T-helper 1 cell treated with Interleukin-12 subunit alpha and Interleukin-12 subunit beta and Interleukin-4 antibody, amounts not matched to agents 30 μg/mL and 1 μg/mL, for 36 hours (primary cell): Measurements from ENCODE around the gene TAPBP.

ENCODE experiments used
- H3K27ac Mint-ChIP-seq: one replicate; pipeline ENCODE4 v1.8.0; 2021; ENCODE audit warnings: mild to moderate bottlenecking, mixed read lengths
- H3K27me3 Mint-ChIP-seq: one replicate; pipeline ENCODE4 v1.8.0; 2021; ENCODE audit warnings: low read depth, mixed read lengths
- H3K36me3 Mint-ChIP-seq: one replicate; pipeline ENCODE4 v1.8.0; 2021; ENCODE audit warnings: low read depth, mixed read lengths
- H3K4me1 Mint-ChIP-seq: one replicate; pipeline ENCODE4 v1.8.0; 2021; ENCODE audit warnings: low read depth, mixed read lengths
- H3K4me3 Mint-ChIP-seq: one replicate; pipeline ENCODE4 v1.8.0; 2021; ENCODE audit warnings: mild to moderate bottlenecking, moderate library complexity, mixed read lengths
- H3K9me3 Mint-ChIP-seq: one replicate; pipeline ENCODE4 v1.8.0; 2021; ENCODE audit warnings: mixed read lengths

Gene TAPBP

DNA sequence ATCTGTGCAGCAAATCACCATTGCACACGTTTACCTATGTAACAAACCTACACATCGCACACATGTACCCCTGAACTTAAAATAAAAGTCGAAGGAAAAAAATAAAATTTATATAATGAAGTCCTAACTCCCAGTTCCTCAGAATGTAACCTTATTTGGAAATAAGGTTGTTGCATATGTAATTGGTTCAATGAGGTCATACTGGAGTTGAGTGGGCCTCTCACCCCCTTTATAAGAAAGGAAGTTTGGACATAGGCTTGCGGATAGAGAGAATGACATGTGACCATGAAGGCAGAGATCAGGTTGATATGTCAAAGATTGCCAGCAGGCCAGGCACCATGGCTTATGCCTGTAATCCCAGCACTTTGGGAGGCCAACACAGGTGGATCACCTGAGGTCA lies 19.8 kb upstream of the TAPBP start:
- Mint-ChIP-seq H3K27ac (no peak overlapping the region), H3K9me3 (no peaks in the 10 kb centered on the region), H3K4me1 (peaks cover 4% of the 10 kb centered on the region), H3K27me3 (no peaks in the 10 kb centered on the region), H3K4me3 (no peak overlapping the region), H3K36me3 (no peaks in the 10 kb centered on the region)

DNA sequence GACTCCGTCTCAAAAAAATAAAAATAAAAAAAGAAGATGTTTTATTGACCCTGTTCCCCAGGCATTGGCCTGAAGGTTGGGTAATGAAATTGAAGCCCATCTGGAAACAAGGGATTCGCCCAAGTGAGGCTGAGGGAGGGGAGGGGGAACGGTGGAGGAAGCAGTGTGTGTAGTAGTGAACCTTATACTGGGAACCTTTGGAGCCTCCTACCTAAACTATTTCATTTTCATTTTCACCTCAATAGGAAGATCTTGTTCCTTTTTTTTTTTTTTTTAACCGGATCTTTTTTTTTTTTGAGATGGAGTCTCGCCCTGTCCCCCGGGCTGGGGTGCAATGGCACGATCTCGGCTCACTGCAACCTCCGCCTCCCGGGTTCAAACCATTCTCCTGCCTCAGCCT lies 16.9 kb upstream of the TAPBP start:
- Mint-ChIP-seq H3K4me1 (peaks cover 4% of the 10 kb centered on the region), H3K27me3 (no peaks in the 10 kb centered on the region), H3K27ac (no peak overlapping the region), H3K36me3 (no peaks in the 10 kb centered on the region), H3K4me3 (no peak overlapping the region), H3K9me3 (no peaks in the 10 kb centered on the region)

- Mint-ChIP-seq H3K27ac (no peak overlapping the region), H3K4me1 (peaks cover 6% of the 10 kb centered on the region), H3K36me3 (no peaks in the 10 kb centered on the region), H3K9me3 (no peaks in the 10 kb centered on the region), H3K4me3 (no peak overlapping the region), H3K27me3 (no peaks in the 10 kb centered on the region)
Observed at GRCh38 chr6:33329058-33329457, 15.2 kb upstream of the TAPBP start.

DNA sequence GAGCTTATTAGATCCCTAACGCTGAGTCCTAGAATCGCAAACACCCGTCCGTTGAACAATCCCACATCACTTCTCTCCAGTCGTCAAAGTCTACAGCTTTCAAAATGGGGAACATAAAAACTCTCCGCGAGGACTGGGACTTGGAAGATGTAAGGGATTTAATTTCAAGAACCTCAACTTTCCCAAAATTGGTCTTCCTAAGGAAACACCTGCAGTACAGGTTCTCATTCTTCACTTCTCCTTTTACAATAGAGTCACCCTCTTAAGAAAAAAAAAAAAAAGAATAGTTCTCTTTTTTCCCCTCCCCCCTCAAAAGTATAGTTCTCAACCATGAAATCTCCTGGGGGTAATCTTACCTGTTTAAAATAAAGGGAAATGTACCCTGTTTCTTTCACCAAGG lies 10.2 kb upstream of the TAPBP start:
- Mint-ChIP-seq H3K27ac (peak overlapping the region; percentile 96), H3K4me1 (peaks cover 34% of the 10 kb centered on the region), H3K27me3 (no peaks in the 10 kb centered on the region), H3K36me3 (peaks cover 31% of the 10 kb centered on the region), H3K9me3 (no peaks in the 10 kb centered on the region), H3K4me3 (peak overlapping the region; percentile 97)

DNA sequence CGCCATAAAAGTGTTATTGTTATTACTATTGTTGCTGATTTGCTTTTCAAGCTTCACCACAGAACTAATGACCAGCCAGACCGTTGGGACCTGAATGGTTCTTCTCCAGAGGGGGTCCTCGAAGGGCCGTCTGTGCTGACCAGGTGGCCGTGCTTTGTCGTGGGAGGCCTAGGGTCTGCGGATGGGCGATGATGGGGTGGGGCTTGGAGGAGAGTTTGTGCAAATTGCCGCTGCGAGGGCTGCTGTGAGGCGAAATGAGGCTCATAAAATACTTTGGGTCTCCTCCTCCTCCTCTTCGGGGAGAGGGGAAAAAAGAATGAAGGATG lies 9.7 kb upstream of the TAPBP start:
- H3K27me3 Mint-ChIP-seq: no peaks in the 10 kb centered on the region
- H3K4me1 Mint-ChIP-seq: peaks cover 38% of the 10 kb centered on the region
- peaks cover 35% of the 10 kb centered on the region for H3K36me3 Mint-ChIP-seq
- H3K9me3 Mint-ChIP-seq: no peaks in the 10 kb centered on the region
- peak overlapping the region; percentile 97 for H3K4me3 Mint-ChIP-seq
- peak overlapping the region; percentile 96 for H3K27ac Mint-ChIP-seq

GRCh38 chr6:33321227-33321626 lies 7.3 kb upstream of the TAPBP start:
- Mint-ChIP-seq H3K27ac (peak overlapping the region; percentile 66), H3K27me3 (no peaks in the 10 kb centered on the region), H3K4me1 (peaks cover 51% of the 10 kb centered on the region), H3K36me3 (peaks cover 44% of the 10 kb centered on the region), H3K4me3 (peak overlapping the region; percentile 82), H3K9me3 (no peaks in the 10 kb centered on the region)

DNA sequence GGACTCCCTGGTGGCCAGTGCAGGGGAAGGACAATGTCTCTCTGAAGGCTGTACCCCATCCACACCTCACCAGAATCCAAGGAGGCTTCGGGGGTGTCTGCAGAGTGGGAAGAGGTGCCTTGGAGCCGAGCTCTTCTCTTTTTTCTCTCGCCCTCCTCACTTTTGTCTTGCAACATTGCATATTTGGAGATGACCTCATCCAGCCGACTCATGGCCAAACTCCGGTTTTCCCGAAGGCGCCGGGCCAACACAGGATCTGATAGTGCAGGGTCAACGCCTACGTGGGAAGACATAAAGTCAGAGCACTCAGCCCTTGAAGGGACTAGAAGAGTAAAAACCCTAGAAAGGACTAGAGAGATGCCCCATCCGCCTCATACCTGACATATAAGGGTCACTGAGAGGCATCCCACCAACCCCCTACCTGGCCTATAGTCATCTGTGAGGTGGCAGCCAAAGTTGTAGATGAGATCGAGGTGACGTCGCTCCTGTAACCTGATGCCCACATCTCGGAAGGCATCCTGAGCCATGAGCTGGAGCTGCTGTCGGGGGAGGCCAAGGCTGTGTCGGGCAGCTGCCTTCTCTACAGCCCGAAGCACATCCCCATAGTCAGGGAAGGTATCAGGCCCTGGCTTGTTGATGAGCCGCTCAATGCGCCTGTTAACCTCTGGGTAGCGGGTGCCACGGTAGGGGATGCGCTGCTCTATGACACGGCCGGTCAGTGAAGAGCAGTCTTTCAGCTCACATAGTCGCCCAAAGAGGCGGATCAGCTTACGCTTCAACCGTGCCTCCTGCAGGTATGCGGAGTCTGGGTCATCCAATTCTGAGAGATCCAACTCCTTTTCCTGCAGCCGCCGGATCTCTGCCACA lies 6.7 kb upstream of the TAPBP start:
- Mint-ChIP-seq H3K36me3 (peaks cover 48% of the 10 kb centered on the region), H3K9me3 (no peaks in the 10 kb centered on the region), H3K4me3 (peak overlapping the region; percentile 99)

DNA sequence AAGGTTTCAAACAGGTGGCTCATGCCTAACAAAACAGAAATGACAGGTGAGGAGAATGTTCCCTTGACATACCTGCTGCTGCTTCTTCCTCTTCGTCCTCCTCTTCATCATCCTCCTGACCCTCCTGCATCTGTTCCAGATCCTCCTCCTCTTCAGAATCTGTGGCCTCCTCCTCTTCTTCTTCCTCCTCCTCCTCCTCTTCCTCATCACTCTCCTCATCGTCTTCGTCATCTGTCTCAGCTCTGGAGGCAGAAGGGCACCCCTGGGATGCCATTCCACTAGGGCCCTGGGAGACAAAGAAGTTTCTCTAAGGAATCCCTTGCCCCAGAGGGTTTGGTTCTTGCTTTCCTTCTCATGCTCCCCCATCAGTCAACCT lies 6.0 kb upstream of the TAPBP start:
- H3K36me3 Mint-ChIP-seq: peaks cover 48% of the 10 kb centered on the region
- peak overlapping the region; percentile 62 for H3K27ac Mint-ChIP-seq
- peaks cover 57% of the 10 kb centered on the region for H3K4me1 Mint-ChIP-seq
- no peaks in the 10 kb centered on the region for H3K9me3 Mint-ChIP-seq
- H3K4me3 Mint-ChIP-seq: peak overlapping the region; percentile 99
- no peaks in the 10 kb centered on the region for H3K27me3 Mint-ChIP-seq

More for the DNA sequence above, 6.7 kb upstream of the TAPBP start:
- Mint-ChIP-seq H3K4me1 (peaks cover 55% of the 10 kb centered on the region), H3K27me3 (no peaks in the 10 kb centered on the region), H3K27ac (peak overlapping the region; percentile 22)

DNA sequence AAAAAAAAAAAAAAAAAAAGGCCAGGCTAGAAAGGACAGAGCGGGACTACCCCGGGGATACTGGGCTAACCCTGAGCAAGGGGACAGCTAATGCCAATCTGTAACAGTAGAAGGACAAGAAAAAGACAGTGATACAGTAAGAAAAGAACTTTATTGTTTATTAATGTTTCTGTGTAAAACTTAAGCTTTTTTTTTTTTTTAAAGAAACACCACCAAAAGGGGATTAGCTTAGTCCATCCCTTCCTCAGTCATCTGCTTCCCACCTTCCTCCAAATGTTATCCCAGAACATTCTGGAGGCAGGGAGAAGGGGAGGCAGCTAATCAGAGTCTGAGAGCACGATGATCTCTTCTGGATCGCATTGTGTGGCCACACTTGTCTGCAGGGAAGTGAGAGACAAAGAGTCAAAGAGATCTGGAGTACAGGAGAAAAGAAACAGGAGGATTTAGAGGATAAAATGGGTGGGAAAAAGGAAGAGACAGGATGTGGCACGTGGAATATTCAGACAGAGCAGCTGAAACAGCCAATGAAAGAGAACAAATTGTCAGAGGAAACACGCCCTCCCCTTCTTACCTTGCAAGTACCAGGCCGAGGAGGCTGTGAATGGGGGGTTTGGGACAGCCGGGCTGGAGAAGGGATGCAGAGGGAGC lies 4.7 kb upstream of the TAPBP start:
- Mint-ChIP-seq H3K4me3 (peak overlapping the region; percentile 99), H3K36me3 (peaks cover 55% of the 10 kb centered on the region), H3K27me3 (no peaks in the 10 kb centered on the region), H3K4me1 (peaks cover 56% of the 10 kb centered on the region), H3K27ac (peak overlapping the region; percentile 95), H3K9me3 (no peaks in the 10 kb centered on the region)

DNA sequence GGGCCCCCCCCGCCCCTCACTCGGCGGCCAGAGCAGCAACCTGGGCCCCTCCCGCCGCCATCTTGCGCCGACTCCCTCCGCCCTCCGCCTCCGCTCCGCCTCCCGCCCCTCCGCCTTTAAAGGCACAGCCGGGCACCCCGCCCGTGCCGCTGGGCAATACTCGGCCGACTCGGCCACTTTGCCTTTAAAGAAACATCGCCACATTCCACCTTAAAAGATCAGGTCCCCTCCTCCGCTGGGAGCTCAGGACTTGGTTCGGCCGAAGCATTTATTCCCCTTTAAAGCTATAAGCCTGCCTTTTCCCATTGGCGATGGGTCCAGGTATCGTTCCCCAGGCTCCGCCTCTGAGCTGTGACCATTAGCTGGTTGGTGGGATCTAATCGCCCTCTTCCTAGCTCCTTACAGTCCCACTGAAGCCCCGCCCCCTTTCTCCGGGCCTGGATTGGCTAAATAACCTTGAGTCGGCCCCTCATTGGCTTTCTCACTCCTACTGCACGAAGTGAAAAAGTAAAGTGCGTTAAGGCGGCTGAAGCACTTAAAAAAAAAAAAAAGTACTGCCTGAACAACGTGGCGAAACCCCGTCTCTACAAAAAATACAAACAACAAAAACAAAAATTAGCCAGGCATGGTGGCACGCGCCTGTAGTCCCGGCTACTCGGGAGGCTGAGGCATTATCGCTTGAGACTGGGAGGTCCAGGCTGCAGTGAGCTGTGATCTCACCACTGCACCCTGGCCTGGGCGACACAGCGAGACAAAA lies 4.0 kb upstream of the TAPBP start, which contains the start of gene ZBTB22:
TSS of gene ZBTB22 (minus strand) at position 76 of the 757 bp plus-strand sequence. CDS start 828 bp downstream, outside the sequence.
- Mint-ChIP-seq H3K36me3 (peaks cover 62% of the 10 kb centered on the region), H3K4me3 (peak within 1 kb of the TSS; percentile 99), H3K27ac (peak within 1 kb of the TSS; percentile 95), H3K9me3 (no peaks in the 10 kb centered on the region), H3K27me3 (no peaks in the 10 kb centered on the region), H3K4me1 (peaks cover 53% of the 10 kb centered on the region)

DNA sequence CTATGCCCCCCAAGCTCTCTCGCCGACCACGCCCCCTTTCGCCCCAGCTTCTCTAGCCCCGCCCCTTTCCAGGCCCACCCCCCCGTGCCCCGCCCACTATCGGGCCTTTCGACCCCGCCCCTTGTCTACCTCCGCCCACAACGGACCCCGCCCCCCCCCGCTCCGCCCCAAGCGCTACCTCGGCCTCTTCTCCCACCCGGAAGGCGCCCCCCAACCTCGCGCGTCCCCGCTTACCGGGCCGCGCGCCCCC lies 3.5 kb upstream of the TAPBP start:
- peaks cover 65% of the 10 kb centered on the region for H3K36me3 Mint-ChIP-seq

GRCh38 chr6:33316603-33317418 lies 2.9 kb upstream of the TAPBP start:
- Mint-ChIP-seq H3K27me3 (no peaks in the 10 kb centered on the region), H3K4me1 (peaks cover 57% of the 10 kb centered on the region), H3K9me3 (no peaks in the 10 kb centered on the region), H3K27ac (peak overlapping the region; percentile 45), H3K4me3 (peak overlapping the region; percentile 99), H3K36me3 (peaks cover 65% of the 10 kb centered on the region)

More for the DNA sequence above, 3.5 kb upstream of the TAPBP start:
- Mint-ChIP-seq H3K9me3 (no peaks in the 10 kb centered on the region), H3K27ac (peak overlapping the region; percentile 45), H3K4me3 (peak overlapping the region; percentile 99), H3K4me1 (peaks cover 56% of the 10 kb centered on the region), H3K27me3 (no peaks in the 10 kb centered on the region)

GRCh38 chr6:33315793-33316602 lies 2.1 kb upstream of the TAPBP start:
- no peaks in the 10 kb centered on the region for H3K27me3 Mint-ChIP-seq
- H3K36me3 Mint-ChIP-seq: peaks cover 64% of the 10 kb centered on the region
- H3K4me1 Mint-ChIP-seq: peaks cover 57% of the 10 kb centered on the region
- H3K4me3 Mint-ChIP-seq: peak overlapping the region; percentile 99
- no peaks in the 10 kb centered on the region for H3K9me3 Mint-ChIP-seq
- peak overlapping the region; percentile 63 for H3K27ac Mint-ChIP-seq
